ENCODE data around the gene CSHL1.
"Not testable (repeated sequence)": the region's sequence is repeated elsewhere in the genome, so short reads cannot be mapped to it uniquely, and the experiment has no call there.

Gene CSHL1

DNA sequence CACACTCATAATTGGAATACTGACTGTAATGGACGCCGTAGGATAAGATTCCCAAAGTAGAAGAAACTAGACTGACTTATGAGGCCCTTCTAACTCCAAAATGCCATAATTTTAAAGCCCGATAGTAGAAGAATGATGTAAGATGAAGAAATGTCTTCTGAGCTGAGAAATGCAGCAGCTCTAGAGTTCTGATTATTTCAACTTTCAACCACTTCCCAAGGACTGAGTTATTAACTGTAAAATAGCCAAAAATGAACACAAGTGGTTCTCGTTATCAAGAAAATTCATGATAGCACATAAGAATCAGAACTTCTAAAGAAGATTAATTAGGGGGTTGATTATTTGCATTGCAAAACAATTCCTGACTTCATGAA lies 40.8 kb downstream of the CSHL1 start:
- in situ Hi-C loops (cut with HindIII; ENCODE audit: low sequenced_read_pairs); H3K4me3 ChIP-seq (ENCODE audit: low read depth, low read length); DNase-seq (ENCODE audit: low read depth, low spot score): not testable (repeated sequence)

DNA sequence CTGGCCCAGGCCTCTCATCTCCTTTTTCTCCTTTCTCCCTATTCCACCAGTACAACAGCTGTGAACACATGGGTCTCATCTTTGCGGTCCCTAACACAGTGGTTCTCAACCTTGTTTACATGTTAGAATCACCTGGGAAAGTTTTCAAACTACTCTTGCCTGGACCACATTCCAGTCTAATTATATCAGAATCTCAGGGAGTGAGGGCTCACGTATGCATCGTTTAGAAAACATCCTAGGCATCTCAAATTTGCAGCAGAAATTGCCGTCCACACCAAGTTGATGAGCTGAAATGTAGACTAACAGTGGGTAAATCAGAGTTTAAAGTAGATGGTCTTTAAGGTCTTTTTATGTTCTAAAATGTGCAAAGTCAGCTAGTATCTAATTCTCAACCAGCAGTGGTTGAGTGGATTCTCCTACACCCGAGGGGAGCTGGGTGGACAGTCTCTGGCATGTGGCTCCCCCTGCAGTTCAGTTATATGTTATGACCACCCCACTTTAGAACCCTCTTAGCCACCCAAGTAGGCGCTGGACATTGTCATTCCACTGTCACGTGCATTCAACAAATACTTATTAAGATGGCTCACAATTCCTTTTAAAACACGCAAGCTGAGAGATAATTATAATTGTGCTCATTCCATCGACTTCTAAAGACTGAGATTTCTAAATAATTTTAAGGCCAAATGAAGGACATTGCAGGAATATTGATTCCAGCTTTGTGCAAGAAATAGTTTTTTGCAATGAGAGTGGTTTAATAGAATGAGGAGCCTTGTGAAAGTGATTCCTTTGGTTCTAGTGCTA lies 41.4 kb downstream of the CSHL1 start:
- peak; percentile 23 for TF ChIP-seq CTCF (IDR thresholded peaks at IDR 0.05; ENCODE audit: low read depth, low read length)
- H3K4me3 ChIP-seq (ENCODE audit: low read depth, low read length); DNase-seq (ENCODE audit: low read depth, low spot score); in situ Hi-C loops (cut with HindIII; ENCODE audit: low sequenced_read_pairs): not testable (repeated sequence)

DNA sequence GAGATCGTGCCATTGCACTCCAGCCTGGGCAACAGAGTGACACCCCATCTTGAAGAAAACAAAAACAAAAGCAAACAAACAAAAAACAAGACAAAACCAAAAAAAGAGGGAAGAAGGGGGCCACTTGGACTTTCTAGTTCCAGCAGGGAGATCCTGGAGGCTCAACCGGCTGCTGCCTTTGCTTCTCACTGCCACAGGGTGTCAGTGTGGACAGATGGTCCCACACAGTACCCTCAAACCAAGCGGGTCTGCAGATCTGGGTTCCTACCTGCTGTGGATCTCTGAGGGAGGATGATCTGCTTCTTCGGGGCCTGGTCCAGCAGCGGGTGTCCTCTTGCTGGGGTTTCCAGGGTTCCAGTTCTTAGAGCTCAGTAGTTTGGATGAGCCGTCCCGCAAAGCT lies 44.4 kb downstream of the CSHL1 start:
- TF ChIP-seq CTCF (IDR thresholded peaks at IDR 0.05; ENCODE audit: low read depth, low read length): peak; percentile 22
- DNase-seq (ENCODE audit: low read depth, low spot score); H3K4me3 ChIP-seq (ENCODE audit: low read depth, low read length); in situ Hi-C loops (cut with HindIII; ENCODE audit: low sequenced_read_pairs): not testable (repeated sequence)
